NCI-H526 treated with DMSO at 0.1 percent for 48 hours (cell line): Measurements from ENCODE around the gene OR4D6.
"Not testable (repeated sequence)": the region's sequence is repeated elsewhere in the genome, so short reads cannot be mapped to it uniquely, and the experiment has no call there.

Source experiments
- DNase-seq: peaks from one replicate; lab custom pipeline; 2025; lab: John Stamatoyannopoulos, UW

The OR4D6 gene

DNA sequence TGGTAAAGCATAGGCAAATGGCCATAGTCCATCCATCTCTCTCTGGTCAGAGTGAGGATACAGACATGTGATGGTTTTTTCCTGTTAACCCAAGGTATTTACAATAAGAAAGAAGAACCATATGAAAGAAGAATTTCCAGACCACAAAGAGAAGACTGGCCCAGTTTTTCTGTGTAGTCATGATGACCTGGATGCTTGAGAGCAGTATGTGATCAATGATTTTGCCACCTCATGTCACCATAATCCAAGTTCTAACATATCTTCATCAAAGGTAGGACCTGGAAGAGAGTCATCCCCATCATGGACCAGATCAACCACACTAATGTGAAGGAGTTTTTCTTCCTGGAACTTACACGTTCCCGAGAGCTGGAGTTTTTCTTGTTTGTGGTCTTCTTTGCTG lies at the start of gene OR4D6:
TSS of gene OR4D6 (plus strand) at position 301 of the 400 bp plus-strand sequence. CDS start at position 301, 0 bp downstream.
- DNase-seq = no peak

DNA sequence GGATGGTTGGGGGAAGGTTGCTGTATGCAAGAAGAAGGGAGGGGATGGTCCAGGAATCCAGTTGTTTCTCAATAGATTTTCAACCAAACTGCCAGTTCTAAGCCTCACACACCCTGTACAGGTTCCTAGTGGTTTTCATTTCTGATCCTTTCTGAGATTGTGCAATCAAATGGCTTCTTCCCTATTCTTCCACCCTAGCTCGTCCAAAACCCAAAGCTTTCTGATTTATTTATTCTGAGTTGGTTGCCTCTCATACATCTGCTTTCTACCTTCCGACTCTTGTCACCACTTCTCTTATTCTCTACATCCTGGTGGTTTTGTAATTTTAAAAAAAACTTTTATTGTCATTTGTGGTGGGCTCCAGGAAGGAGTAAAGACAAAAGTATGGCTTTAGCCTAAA lies 43.1 kb upstream of the OR4D6 start:
- DNase-seq = no peak

DNA sequence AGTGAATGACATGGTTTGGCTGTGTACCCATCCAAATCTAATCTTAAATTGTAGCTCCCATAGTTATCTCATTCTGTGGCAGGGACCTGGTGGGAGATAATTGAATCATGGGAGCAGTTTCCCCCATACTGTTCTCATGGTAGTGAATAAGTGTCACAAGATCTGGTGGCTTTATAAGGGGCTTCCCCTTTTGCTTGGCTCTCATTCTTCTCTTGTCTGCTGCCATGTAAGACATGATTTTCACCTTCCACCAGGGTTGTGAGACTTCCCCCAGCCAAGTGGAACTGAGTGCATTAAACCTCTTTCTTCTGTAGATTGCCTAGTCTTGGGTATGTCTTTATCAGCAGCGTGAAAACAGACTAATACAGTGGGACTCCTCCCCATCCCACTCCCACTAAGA lies 41.6 kb upstream of the OR4D6 start:
- no peak for DNase-seq

DNA sequence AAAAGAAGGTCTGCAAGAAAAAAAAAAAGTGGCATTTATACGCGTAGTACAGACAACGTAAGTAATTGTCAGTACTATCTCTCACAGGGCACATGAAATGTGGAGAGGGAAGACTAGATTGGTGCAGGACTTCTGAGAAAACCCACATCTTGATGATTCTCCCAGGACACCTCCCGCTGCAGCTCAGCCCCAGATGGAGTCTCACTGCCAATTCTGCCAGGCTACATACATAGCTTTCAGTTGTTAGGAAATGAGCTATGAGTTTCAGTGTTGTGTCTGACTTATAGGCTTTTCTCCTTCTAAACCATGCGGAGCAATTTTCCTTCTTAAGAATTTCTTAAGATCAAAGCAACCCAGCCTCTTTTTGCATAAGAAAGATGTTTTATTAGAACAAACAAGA lies 40.1 kb upstream of the OR4D6 start:
- no peak for DNase-seq

DNA sequence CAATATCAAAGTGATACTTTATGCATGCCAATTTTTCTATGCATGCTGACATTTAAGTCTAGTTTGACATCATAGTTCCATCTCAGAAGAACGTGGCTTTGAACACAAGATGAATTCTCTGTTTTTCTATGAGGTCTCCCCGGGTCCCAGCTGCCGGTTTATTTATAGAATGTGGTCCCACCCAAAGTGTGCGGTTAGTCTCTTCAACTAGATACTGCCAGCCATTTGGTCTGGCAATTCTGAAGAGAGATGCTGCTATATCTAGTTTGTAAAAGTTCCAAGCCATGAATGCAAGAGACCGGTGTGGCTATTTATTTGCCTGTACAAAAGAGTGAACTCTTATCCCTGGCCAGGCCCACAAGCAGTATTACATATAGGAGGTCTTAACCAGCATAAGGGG lies 39.7 kb upstream of the OR4D6 start:
- DNase-seq = no peak

DNA sequence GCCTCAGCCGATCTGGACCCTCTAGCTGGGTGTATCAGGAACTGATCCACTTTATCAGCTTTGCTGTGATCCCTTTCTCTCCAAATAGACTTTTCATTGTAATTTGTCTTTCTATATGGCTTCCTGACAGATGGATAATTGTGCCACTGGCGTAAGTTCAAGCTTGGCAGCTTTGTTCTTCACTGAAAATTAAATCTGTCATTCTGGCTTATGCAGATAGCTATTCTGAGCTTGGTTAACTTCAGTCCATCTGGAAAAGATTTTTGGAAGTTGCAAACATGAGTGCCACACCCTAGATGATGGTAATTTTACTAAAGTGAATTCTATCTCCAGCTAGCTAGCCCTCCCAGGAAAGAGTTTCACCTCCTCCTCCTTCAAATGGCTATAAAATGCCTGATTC lies 38.6 kb upstream of the OR4D6 start:
- no peak for DNase-seq

DNA sequence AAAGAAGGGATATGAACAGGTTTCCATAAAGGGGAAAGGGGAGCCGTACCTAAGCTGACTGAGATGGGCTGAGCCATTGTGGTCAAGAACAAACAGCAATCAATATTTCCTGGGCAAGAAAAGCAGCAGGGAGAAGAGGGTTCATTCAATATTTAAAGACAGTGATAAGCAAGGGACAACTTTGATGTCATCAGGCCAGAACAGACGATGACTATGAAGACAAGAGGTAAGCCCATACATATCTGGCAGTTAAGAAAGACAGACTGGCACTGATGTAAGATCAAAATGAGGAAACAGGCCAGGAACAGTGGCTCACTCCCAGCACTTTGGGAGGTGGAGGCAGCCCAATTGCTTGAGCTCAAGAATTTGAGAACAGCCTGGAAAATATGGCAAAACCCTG lies 32.9 kb upstream of the OR4D6 start:
- DNase-seq = no peak

DNA sequence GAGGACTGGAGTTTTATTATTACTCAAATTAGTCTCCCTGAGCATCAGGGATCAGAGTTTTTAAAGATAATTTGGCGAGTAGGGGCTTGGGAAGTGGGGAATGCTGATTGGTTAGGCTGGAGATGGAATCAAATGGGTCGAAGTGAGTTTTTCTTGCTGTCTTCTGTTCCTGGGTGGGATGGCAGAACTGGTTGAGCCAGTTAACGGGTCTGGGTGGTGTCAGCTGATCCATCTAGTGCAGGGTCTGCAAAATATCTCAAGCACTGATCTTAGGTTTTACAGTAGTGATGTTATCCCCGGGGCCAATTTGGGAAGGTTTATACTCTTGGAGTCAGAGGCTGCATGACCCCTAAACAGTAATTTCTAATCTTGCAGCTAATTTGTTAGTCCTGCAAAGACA lies 31.6 kb upstream of the OR4D6 start:
- no peak for DNase-seq

DNA sequence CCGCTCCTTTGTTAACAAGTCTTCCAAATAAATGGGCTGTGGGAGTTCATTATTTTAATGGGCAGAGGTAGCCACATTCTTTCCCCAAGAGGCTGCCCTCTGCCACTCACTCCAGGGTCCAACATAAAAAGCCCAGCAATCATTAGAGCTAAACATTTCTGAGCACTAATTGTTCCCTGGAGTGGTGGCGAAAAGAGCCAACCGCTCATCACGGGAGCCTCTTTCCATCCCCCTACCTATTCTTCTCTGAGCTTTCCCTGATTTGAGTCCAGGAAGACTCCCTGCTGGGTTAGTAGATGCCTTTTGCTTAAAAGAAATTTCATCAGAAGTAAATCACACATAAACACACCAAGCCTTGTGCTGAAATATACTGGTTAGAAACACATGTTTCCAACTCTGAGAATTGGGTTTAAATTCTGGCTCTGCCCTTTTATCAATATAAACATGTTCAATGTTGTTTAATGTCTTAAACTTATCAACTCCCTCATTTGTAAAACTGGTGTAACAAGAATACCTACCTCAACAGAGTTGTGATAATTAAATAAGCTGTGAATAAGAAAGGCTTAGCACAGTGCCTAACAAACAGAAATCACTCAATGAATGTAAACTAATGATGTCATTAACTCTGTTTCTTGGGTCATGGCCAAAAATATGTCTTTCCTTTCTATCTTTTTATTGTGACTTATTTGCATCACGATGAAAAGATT lies 30.2 kb upstream of the OR4D6 start, which contains the start of gene OR5A2:
TSS of gene OR5A2 (minus strand) at position 53 of the 707 bp plus-strand sequence. CDS start 3,460 bp downstream, outside the sequence.
- DNase-seq = no peak

DNA sequence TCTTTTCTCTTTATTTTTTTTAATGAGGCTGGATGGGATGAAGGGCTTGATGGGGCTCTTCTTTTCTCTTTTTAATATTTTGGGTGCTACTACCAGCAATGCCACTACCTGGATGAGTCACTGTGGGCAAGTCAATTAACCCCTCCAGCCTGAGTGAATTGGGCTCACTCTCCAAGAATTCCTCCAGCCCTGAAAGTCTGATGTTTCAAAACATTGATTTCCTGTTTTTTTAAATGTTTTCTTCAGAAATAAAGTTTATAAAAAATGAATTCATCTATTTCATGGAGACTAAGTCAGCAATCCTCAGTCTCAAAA lies 29.7 kb upstream of the OR4D6 start:
- DNase-seq = no peak

DNA sequence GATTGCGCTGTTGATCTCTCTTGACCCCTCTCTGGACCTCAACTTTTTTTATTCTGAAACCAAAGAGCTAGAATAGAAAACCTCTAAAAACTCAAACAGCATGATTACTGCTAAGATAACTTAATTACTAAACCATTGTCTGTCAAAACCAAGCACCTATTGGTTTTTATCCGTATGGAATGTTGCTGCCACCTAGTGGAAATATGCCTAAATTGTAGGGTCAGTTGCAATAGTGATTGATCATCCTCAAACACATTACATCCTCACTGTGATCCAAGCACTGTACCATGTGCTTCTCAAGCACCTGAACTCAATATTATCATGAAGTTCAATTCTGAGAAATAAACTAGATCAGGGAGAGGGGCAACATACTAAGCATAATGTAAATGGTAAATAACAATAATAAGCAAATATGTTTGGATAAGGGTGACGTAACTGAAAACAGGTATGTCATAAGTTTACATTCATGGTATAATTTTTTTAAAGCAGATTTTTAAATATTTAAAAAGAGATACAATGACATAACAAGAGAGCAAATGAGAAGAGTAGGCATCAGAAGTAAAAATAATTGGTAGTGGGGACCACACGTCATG lies 26.7 kb upstream of the OR4D6 start:
- DNase-seq = peak; percentile 44

DNA sequence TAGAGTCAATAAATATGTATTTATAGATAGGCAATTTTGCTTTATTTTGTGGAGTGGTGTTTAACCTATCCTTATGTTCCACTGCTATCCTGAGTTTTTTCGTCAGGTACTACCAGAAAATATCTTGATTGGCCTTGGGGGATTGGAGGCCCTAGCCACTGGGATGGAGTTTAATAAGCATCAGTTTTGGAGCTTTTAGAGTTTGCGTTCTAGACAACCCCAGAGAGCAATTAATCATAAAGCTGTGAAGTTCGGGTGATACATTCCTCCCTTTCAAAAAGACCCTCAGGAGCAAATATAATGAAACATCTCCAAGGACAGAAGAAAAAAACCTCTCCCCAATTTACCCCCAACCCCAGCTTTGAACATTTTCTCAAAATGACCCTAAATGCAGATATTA lies 20.6 kb upstream of the OR4D6 start, which contains the start of gene OR5A1:
TSS of gene OR5A1 (plus strand) at position 301 of the 400 bp plus-strand sequence. CDS start 6,700 bp downstream, outside the sequence.
- DNase-seq = no peak

DNA sequence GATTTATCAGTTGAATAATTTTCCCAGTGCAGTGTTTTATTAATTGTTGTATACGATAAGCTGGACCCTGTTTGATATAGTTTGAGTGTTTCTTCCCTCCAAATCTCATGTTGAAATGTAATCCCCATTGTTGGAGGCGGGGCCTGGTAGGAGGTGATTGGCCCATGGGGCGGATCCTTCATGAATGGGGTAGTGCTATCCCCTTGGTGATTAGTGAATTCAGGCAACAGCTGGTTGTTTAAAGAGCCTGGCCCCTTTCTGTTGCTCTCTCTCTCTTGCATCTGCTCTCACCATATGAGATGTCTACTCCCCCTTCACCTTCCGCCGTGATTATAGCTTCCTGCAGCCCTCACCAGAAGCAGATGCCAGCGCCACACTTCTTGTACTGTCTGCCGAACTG lies 19.0 kb upstream of the OR4D6 start:
- no peak for DNase-seq

DNA sequence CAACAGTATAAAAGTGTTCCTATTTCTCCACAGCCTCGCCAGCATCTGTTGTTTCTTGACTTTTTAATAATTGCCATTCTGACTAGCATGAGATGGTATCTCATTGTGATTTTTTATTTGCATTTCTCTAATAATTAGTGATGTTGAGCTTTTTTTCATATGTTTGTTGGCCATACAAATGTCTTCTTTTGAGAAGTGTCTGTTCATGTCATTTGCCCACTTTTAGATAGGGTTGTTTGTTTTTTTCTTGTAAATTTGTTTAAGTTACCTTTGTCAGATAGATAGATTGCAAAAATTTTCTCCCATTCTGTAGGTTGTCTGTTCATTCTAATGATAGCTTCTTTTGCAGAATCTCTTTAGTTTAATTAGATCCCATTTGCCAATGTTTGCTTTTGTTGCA lies 11.1 kb upstream of the OR4D6 start:
- not testable (repeated sequence) for DNase-seq

DNA sequence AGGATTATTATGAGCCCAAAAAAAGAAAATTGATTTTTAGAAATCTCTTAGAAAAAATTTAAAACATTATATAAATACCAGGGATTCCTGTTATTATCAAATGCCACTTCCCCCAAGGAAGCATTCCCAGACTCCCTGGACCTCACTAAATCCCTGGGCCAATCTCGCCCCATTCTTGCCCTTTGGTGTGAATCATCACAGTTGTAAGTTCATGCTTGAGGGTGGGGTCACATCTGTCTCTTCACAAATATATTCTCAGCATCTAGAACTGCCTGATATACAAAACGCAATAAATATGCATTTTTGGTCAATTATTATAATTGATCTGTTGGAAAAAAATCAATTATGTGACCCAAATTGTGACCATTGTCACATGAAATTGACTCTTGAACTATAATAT lies 8.3 kb upstream of the OR4D6 start:
- no peak for DNase-seq

DNA sequence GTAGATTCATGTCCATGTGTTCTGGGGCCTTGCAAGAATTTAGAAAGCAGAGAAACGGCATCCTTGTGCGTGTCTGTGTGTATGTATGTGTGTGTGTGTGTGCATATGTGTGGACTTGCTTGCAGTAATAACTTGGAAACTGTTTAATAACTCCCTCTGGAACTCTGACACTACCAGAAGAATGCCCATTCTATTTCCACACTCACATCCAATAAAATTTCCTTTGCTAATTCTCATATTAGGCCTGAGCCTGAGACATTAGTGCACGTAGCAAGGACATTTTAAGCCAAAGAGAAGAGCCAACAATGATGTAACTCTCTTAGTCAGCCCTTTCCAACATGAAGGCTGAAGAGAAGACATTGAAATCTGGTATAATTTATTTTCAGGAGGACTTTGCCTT lies 3.2 kb downstream of the OR4D6 start:
- no peak for DNase-seq

DNA sequence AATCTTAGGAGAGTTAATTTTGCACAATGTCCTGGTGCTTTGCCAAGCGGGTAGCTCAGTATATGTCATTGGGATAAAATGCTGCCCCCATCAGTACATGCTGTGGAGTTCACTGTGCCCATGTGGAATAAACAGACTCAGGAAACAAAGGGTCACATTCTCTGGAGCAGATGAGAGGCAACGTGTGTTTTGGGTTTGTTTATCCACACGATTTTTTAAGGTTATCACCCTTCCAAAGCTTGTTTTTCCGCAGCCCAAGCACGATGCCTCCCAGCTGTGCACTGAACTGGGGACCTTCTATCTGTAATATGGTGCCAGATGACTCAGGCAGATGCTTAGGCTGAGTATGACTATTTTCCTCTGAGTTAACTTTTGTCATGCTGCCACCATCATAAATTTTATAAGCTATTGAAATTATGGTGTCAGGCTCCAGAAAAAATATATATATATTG lies 6.5 kb downstream of the OR4D6 start:
- DNase-seq = no peak

DNA sequence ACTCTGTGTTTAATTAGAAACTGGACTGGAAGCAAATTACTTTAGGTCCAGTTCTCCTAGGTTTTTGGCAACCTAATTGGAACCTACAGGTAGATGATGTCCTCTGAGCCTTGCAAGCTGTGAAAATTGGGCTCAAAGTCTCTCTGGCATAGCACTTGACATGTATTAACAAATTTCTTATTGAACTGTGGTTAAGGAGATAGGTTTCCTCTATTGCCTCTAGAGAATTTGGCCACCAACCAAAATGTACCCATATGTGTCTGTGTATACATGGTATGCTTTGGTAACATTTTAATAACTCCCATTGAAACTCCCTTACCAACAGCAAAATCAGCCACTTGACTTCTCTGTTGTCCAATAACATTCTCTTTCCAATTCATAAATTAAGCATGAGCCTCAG lies 16.3 kb downstream of the OR4D6 start, which contains the start of gene OR4D10:
TSS of gene OR4D10 (plus strand) at position 301 of the 400 bp plus-strand sequence. CDS start 4,115 bp downstream, outside the sequence.
- DNase-seq = no peak

DNA sequence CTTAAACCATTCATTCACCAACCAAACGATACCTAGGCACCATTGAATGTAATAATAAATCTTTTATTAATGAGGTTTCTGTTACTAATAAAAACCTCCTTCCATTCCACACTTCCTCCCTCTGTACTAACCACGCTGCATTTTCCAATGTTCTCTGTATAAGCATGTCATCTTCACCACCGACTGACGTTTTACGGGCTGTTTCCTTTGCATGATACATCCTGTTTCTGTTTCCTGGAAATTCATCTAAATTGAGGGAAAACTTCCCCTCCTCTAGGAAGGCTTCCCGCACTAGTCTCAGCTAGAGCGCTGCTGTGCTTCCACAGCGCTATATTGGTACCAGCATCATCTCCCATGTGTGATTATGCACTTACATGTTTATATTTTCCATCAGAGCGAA lies 18.4 kb downstream of the OR4D6 start:
- DNase-seq = no peak

DNA sequence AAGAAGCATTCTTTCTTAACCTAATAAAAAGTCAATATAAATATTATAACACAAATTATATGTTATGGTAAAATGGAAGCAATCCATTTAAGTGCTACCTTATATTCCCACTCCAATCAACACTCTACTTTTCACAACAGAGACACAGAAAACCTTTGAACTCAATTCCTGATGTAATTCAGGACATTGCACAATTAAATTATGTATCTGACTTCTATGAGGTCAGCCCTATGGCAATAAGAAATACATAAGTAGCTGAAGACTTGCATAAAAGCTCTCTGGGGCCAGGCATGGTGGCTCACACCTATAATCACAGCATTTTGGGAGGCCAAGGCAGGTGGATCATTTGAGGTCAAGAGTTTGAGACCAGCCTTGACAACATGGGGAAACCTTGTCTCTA lies 23.1 kb downstream of the OR4D6 start:
- DNase-seq = no peak

DNA sequence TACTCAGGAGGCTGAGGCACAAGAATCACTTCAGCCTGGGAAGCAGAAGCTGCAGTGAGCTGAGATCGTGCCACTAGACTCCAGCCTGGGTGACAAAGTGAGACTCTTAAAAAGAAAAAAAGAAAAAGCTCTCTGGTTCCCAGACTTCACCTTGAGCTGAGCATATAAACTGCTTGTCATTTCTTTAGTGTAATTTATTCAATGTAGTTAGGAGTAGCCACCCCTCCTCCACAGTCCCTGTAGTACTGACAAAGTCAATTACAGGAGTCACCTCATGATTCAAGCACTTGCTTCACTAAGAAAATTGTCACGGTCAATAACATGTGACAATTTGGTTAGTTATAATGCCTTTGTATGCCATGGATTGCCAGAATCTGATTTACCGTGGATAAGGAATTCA lies 23.6 kb downstream of the OR4D6 start:
- DNase-seq = no peak

DNA sequence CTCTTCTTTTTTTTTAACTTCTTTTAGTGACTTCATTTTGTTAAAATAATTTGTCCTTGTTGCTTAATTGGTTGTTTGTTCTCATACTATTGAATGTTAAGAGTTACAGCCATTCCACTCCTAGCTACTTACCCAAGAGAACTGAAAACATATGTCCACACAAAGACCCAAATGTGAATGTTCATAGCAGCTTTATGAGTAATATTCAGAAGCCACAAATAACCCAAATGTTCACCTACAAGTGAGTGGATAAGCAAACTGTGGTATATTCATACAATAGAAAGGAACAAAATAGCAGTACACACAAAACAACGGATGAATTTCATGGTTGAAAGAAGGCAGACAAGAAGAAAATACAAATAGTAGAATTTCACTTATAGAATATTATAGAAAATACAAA lies 45.2 kb downstream of the OR4D6 start:
- no peak for DNase-seq

DNA sequence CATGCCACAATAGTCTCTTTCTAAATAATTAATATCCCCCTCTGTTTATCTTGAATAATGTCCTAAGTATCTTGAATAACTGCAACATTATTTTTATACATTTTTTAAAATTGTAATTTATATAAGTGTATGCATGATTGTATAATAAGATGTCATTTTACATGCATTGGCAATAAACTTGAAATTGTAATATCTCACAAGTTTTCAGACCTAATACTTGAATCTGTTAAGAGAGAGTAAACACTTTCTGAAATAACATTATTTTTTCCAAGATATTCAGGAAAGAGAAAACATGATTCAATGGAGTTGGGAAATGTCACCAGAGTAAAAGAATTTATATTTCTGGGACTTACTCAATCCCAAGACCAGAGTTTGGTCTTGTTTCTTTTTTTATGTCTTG lies 46.5 kb downstream of the OR4D6 start, which contains the start of gene OR4D11:
TSS of gene OR4D11 (plus strand) at position 301 of the 400 bp plus-strand sequence. CDS start at position 301, 0 bp downstream.
- DNase-seq = no peak
